ENCODE data around the gene REEP1. TPM values are rescaled to one million over a fixed set of nuclear protein-coding genes. Genes with fewer than 3 reads are reported as not detected.
A peak's percentile ranks its signal among the peaks of the same experiment; 100 is the strongest.

Gene REEP1
- total and polyA plus RNA-seq, 9 of the 15 experiments (the other 6 are each of a cell fraction or from before 2014, with no cell fraction given) = 0.11 to 0.67 (median 0.13) TPM

GRCh38 chr2:86201671-86202335 is 135.6 kb downstream of the REEP1 start (continued):
- TF ChIP-seq NFIX (CRISPR knock-in tag; IDR thresholded peaks at IDR 0.05; ENCODE audit: low read depth) = no peak
- no peak for TF ChIP-seq SREBF1 (IDR thresholded peaks at IDR 0.05; ENCODE audit: borderline replicate concordance, low read depth, low read length)
- no peak for TF ChIP-seq CHCHD3 (CRISPR knock-in tag; IDR thresholded peaks at IDR 0.05)
- TF ChIP-seq, protein P1, sequence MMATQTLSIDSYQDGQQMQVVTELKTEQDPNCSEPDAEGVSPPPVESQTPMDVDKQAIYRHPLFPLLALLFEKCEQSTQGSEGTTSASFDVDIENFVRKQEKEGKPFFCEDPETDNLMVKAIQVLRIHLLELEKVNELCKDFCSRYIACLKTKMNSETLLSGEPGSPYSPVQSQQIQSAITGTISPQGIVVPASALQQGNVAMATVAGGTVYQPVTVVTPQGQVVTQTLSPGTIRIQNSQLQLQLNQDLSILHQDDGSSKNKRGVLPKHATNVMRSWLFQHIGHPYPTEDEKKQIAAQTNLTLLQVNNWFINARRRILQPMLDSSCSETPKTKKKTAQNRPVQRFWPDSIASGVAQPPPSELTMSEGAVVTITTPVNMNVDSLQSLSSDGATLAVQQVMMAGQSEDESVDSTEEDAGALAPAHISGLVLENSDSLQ (IDR thresholded peaks at IDR 0.05) = peak; percentile 35
- no peak for TF ChIP-seq ZNF239 (CRISPR knock-in tag; IDR thresholded peaks at IDR 0.05)
- no peak for TF ChIP-seq MBD1 (CRISPR knock-in tag; IDR thresholded peaks at IDR 0.05)
- TF ChIP-seq ZNF561 (CRISPR knock-in tag; conservative IDR thresholded peaks at IDR 0.05) = no peak
- TF ChIP-seq NR1H2 (CRISPR knock-in tag; IDR thresholded peaks at IDR 0.05) = no peak
- TF ChIP-seq IRF9 (tag; IDR thresholded peaks at IDR 0.05) = no peak
- no peak for TF ChIP-seq SMAD3 (CRISPR knock-in tag; conservative IDR thresholded peaks at IDR 0.05)
- TF ChIP-seq RNF219 (CRISPR knock-in tag; IDR thresholded peaks at IDR 0.05) = no peak
- no peak for TF ChIP-seq NFYB (IDR thresholded peaks at IDR 0.05; ENCODE audit: extremely low read depth, insufficient read length)
- no peak for TF ChIP-seq ZNF41 (CRISPR knock-in tag; conservative IDR thresholded peaks at IDR 0.05)
- TF ChIP-seq CAMTA2 (CRISPR knock-in tag; conservative IDR thresholded peaks at IDR 0.05) = no peak
- TF ChIP-seq, protein P2, sequence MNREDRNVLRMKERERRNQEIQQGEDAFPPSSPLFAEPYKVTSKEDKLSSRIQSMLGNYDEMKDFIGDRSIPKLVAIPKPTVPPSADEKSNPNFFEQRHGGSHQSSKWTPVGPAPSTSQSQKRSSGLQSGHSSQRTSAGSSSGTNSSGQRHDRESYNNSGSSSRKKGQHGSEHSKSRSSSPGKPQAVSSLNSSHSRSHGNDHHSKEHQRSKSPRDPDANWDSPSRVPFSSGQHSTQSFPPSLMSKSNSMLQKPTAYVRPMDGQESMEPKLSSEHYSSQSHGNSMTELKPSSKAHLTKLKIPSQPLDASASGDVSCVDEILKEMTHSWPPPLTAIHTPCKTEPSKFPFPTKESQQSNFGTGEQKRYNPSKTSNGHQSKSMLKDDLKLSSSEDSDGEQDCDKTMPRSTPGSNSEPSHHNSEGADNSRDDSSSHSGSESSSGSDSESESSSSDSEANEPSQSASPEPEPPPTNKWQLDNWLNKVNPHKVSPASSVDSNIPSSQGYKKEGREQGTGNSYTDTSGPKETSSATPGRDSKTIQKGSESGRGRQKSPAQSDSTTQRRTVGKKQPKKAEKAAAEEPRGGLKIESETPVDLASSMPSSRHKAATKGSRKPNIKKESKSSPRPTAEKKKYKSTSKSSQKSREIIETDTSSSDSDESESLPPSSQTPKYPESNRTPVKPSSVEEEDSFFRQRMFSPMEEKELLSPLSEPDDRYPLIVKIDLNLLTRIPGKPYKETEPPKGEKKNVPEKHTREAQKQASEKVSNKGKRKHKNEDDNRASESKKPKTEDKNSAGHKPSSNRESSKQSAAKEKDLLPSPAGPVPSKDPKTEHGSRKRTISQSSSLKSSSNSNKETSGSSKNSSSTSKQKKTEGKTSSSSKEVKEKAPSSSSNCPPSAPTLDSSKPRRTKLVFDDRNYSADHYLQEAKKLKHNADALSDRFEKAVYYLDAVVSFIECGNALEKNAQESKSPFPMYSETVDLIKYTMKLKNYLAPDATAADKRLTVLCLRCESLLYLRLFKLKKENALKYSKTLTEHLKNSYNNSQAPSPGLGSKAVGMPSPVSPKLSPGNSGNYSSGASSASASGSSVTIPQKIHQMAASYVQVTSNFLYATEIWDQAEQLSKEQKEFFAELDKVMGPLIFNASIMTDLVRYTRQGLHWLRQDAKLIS (CRISPR knock-in tag; IDR thresholded peaks at IDR 0.05) = no peak
- TF ChIP-seq HLTF (IDR thresholded peaks at IDR 0.05) = 0 out of 2 replicates have a peak, but pooled peaks have one; percentile 46
- TF ChIP-seq NCOA1 (IDR thresholded peaks at IDR 0.05; ENCODE audit: low read depth) = no peak
- no peak for TF ChIP-seq ZBTB8A (IDR thresholded peaks at IDR 0.05; ENCODE audit: partially characterized antibody)
- peak; percentile 86 for TF ChIP-seq SMARCC2 (IDR thresholded peaks at IDR 0.05; ENCODE audit: low read depth)
